Panc1 (cell line): ENCODE data around the gene ZFP1. TPM values are rescaled to one million over a fixed set of nuclear protein-coding genes. Genes with fewer than 3 reads are reported as not detected.

Experiments
- ATAC-seq: fragments of 200-7000 bp; cut with Tn5 transposase; 2 replicates; pipeline ENCODE4 v1.9.1; 2020; ENCODE audit warnings: mild to moderate bottlenecking, moderate library complexity
- BruUV-seq: library from RNA; stranded (reverse); fragments of 400-500 nt; replicated peaks from 2 replicates; lab custom pipeline; 2021; lab: Mats Ljungman, UMichigan
- CTCF ChIA-PET: fragments of 300-600 bp; sonication (Branson Sonifier 250); formaldehyde crosslinking; loops from one replicate; lab custom pipeline; 2022; ENCODE audit warnings: antibody characterized with exemption; lab: Charles Lee
- POLR2A ChIA-PET: fragments of 300-600 bp; sonication (Branson Sonifier 250); formaldehyde crosslinking; loops from one replicate; lab custom pipeline; 2022; ENCODE audit warnings: antibody characterized with exemption; lab: Charles Lee
- DNase-seq: peaks from one replicate; pipeline ENCODE4 v3.0.0-alpha.2; 2010; ENCODE audit warnings: low read depth, low spot score
- H3K27ac ChIP-seq: 2 replicates; pipeline ENCODE4 v1.5.1; 2011; ENCODE audit warnings: mild to moderate bottlenecking, low read length, inconsistent platforms
- H3K27me3 ChIP-seq: fragments of 200-500 bp; sonication (Bioruptor generic); 2 replicates; pipeline ENCODE4 v1.6.0; 2014; ENCODE audit warnings: low read length, inconsistent platforms; ENCODE audit not compliant: control insufficient read depth, insufficient read depth
- H3K36me3 ChIP-seq: fragments of 200-500 bp; sonication (Bioruptor generic); 2 replicates; pipeline ENCODE4 v1.5.1; 2014; ENCODE audit warnings: inconsistent platforms, mild to moderate bottlenecking, low read length, moderate library complexity; ENCODE audit not compliant: control insufficient read depth, insufficient read depth
- H3K4me1 ChIP-seq: 2 replicates; pipeline ENCODE4 v1.5.1; 2011; ENCODE audit warnings: inconsistent platforms, mild to moderate bottlenecking, low read length, moderate library complexity; ENCODE audit not compliant: control insufficient read depth, insufficient read depth
- H3K4me3 ChIP-seq, 2 experiments: 2 replicates each; pipeline ENCODE4 v1.5.1; 2011 to 2012; ENCODE audit warnings: low read depth in 2 of 2, low read length in 2 of 2, mild to moderate bottlenecking in 2 of 2, inconsistent platforms in 1 of 2, moderate library complexity in 1 of 2
- H3K9me3 ChIP-seq: fragments of 200-500 bp; sonication (Bioruptor generic); 2 replicates; pipeline ENCODE4 v1.5.1; 2014; ENCODE audit warnings: low read depth, mild to moderate bottlenecking, inconsistent platforms, low read length, moderate library complexity; ENCODE audit not compliant: control insufficient read depth, insufficient read depth
- CTCF ChIP-seq: fragments of 450-650 bp; IDR thresholded peaks from 2 replicates; pipeline ENCODE4 v1.5.1; 2017; ENCODE audit warnings: mild to moderate bottlenecking
- POLR2AphosphoS5 ChIP-seq: IDR thresholded peaks from 2 replicates; pipeline ENCODE4 v1.6.1; 2012; ENCODE audit warnings: mild to moderate bottlenecking, low read depth, low read length, moderate library complexity
- REST ChIP-seq, 2 experiments: IDR thresholded peaks; 2 replicates each; pipeline ENCODE4 v1.6.1; 2011 to 2012; ENCODE audit warnings: low read depth in 2 of 2, control low read depth in 1 of 2, low read length in 1 of 2, mild to moderate bottlenecking in 1 of 2, moderate library complexity in 1 of 2; ENCODE audit not compliant: insufficient read depth in 1 of 2
- SIN3A ChIP-seq: IDR thresholded peaks from 2 replicates; pipeline ENCODE4 v1.6.1; 2012; ENCODE audit warnings: low read depth, mild to moderate bottlenecking, low read length, moderate library complexity, borderline replicate concordance; ENCODE audit not compliant: insufficient read depth
- TCF7L2 ChIP-seq: IDR thresholded peaks from 2 replicates; pipeline ENCODE4 v1.6.1; 2011; ENCODE audit warnings: mild to moderate bottlenecking, low read depth, low read length, inconsistent platforms
- in situ Hi-C: cut with HindIII; loops from 2 replicates; pipeline ENCODE4 v1.10.0; 2016; ENCODE audit warnings: low sequenced_read_pairs, low pct_unique_long_range_greater_than_20kb
- intact Hi-C: fragments of 100-400 bp; cut with micrococcal nuclease; formaldehyde crosslinking; loops from one replicate; pipeline ENCODE4 v1.10.0; 2022; ENCODE audit not compliant: unreplicated experiment
- total RNA-seq: library from RNA; stranded (reverse); gene quantifications from one replicate; pipeline ENCODE4 v1.2.1, GENCODE V29; 2021; ENCODE audit not compliant: unreplicated experiment

Gene ZFP1
- total RNA-seq, 1 experiment from 2014 or later = 10.0 TPM

GRCh38 chr16:75122609-75123008, 25.7 kb upstream of the ZFP1 start:
- H3K27me3 ChIP-seq = no peaks in the 10 kb centered on the region
- H3K36me3 ChIP-seq = no peaks in the 10 kb centered on the region
- ATAC-seq = no peak
- intact Hi-C loops = no loop called here
- H3K4me1 ChIP-seq = no peaks in the 10 kb centered on the region
- POLR2A ChIA-PET = no interaction called here
- BruUV-seq = no TSS peak
- H3K27ac ChIP-seq = no peak overlapping the region
- no peak overlapping the region for H3K4me3 ChIP-seq
- CTCF ChIA-PET = no interaction called here
- DNase-seq = no peak
- H3K9me3 ChIP-seq = peaks cover 4% of the 10 kb centered on the region; the same call in 1 of the 2 replicates
- in situ Hi-C loops = no loop called here
- TF ChIP-seq TCF7L2 = no peak
- TF ChIP-seq CTCF = no peak
- TF ChIP-seq REST (IDR thresholded peaks at IDR 0.05; ENCODE audit: insufficient read depth in 1 of 2, low read depth in 2 of 2, low read length in 1 of 2) = no peak
- TF ChIP-seq SIN3A = no peak
- no peak for TF ChIP-seq POLR2AphosphoS5

- CTCF ChIA-PET = no interaction called here
- POLR2A ChIA-PET = no interaction called here
These were observed 20.5 kb upstream of the ZFP1 start for GRCh38 chr16:75127713-75128415.

More at GRCh38 chr16:75127713-75128415, 20.5 kb upstream of the ZFP1 start:
- no peak for ATAC-seq
- no peak for TF ChIP-seq SIN3A
- TF ChIP-seq REST (IDR thresholded peaks at IDR 0.05; ENCODE audit: insufficient read depth in 1 of 2, low read depth in 2 of 2, low read length in 1 of 2) = no peak
- TF ChIP-seq POLR2AphosphoS5 = no peak
- no peak for TF ChIP-seq CTCF
- TF ChIP-seq TCF7L2 = no peak
- no peaks in the 10 kb centered on the region for H3K9me3 ChIP-seq
- H3K4me3 ChIP-seq = no peak overlapping the region
- no peaks in the 10 kb centered on the region for H3K36me3 ChIP-seq
- intact Hi-C loops (no loop called here), in situ Hi-C loops (no loop called here)
- no peak for DNase-seq
- no peaks in the 10 kb centered on the region for H3K27me3 ChIP-seq
- no peak overlapping the region for H3K27ac ChIP-seq
- no TSS peak for BruUV-seq
- H3K4me1 ChIP-seq = no peaks in the 10 kb centered on the region
